OCI-LY1 (cell line): ENCODE results near the gene FGF11.

ENCODE experiments used
- EZH2 ChIP-seq: fragments of 200-600 bp; sonication (generic), shearing (Covaris generic); IDR thresholded peaks from 2 replicates; pipeline ENCODE4 v1.8.0; 2017; ENCODE audit warnings: borderline replicate concordance, mixed run types, mild to moderate bottlenecking, antibody characterized with exemption, low read length, moderate library complexity, mixed read lengths
- TF ChIP-seq, protein P1 (sequence below): fragments of 200-600 bp; sonication (generic), shearing (Covaris generic); IDR thresholded peaks from 2 replicates; pipeline ENCODE4 v1.5.1; 2017; ENCODE audit warnings: mild to moderate bottlenecking, antibody characterized with exemption, low read length, moderate library complexity, mixed read lengths

DNA sequence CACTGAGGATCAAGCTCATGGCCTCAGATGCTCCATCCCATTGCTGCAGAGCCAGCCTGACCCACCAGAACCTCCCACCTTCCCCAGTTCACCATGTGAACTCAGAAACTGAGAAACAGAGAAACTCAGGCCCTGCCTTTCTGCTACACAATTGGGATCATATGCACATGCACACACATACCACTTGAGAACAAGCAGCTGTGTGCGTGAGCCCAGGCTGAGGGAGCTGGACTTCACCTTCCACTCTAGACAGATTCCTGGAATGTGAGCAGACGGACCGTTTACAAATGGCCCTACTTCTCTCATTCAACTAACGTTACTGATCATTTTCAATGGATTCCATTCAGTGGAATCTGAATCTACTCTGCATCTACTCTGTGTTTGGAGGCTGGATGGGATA, 15.6 kb upstream of the FGF11 start:
- TF ChIP-seq, protein P1, sequence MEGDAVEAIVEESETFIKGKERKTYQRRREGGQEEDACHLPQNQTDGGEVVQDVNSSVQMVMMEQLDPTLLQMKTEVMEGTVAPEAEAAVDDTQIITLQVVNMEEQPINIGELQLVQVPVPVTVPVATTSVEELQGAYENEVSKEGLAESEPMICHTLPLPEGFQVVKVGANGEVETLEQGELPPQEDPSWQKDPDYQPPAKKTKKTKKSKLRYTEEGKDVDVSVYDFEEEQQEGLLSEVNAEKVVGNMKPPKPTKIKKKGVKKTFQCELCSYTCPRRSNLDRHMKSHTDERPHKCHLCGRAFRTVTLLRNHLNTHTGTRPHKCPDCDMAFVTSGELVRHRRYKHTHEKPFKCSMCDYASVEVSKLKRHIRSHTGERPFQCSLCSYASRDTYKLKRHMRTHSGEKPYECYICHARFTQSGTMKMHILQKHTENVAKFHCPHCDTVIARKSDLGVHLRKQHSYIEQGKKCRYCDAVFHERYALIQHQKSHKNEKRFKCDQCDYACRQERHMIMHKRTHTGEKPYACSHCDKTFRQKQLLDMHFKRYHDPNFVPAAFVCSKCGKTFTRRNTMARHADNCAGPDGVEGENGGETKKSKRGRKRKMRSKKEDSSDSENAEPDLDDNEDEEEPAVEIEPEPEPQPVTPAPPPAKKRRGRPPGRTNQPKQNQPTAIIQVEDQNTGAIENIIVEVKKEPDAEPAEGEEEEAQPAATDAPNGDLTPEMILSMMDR = no peak
- no peak for TF ChIP-seq EZH2
